Keratinocyte (primary cell): ENCODE data around the gene NRM. TPM values are rescaled to one million over a fixed set of nuclear protein-coding genes. Genes with fewer than 3 reads are reported as not detected.

Experiments
- DNase-seq: peaks from one replicate; pipeline ENCODE4 v3.0.0-alpha.2; 2011; ENCODE audit warnings: low read depth, missing footprints, low spot score
- FAIRE-seq: peaks from 2 replicates; lab custom pipeline; 2011; peaks lifted over from hg19 to GRCh38; lab: Jason Lieb, UNC
- H2AFZ ChIP-seq: 2 replicates; pipeline ENCODE4 v1.6.0; 2012; ENCODE audit warnings: low read length, control low read depth, inconsistent platforms; ENCODE audit not compliant: control insufficient read depth
- H3K27ac ChIP-seq: 2 replicates; pipeline ENCODE4 v1.5.1; 2011; ENCODE audit warnings: low read length; ENCODE audit not compliant: control insufficient read depth, insufficient read depth
- H3K27me3 ChIP-seq: 3 replicates; pipeline ENCODE4 v1.6.0; 2011; ENCODE audit warnings: low read length; ENCODE audit not compliant: control insufficient read depth, insufficient read depth; ENCODE audit errors: extremely low read depth
- H3K36me3 ChIP-seq, 2 experiments: 2 replicates in 1 of 2; 3 replicates in 1 of 2; pipeline ENCODE4 v1.5.1; 2011; ENCODE audit warnings: low read length in 2 of 2, mild to moderate bottlenecking in 1 of 2; ENCODE audit not compliant: control insufficient read depth in 2 of 2, insufficient read depth in 2 of 2; ENCODE audit errors: extremely low read depth in 1 of 2
- H3K4me1 ChIP-seq: 3 replicates; pipeline ENCODE4 v1.5.1; 2011; ENCODE audit warnings: low read length; ENCODE audit not compliant: control insufficient read depth, insufficient read depth; ENCODE audit errors: extremely low read depth
- H3K4me2 ChIP-seq: 3 replicates; pipeline ENCODE4 v1.6.0; 2011; ENCODE audit warnings: low read depth, low read length; ENCODE audit not compliant: control insufficient read depth, insufficient read depth; ENCODE audit errors: extremely low read depth
- H3K4me3 ChIP-seq, 3 experiments: fragments of 200-600 bp in 1 of 3; sonication (generic) in 1 of 3; 2 replicates in 2 of 3; 3 replicates in 1 of 3; pipeline ENCODE4 v1.5.1; 2011 to 2016; ENCODE audit warnings: low read length in 3 of 3, mild to moderate bottlenecking in 3 of 3, control low read depth in 2 of 3, inconsistent platforms in 1 of 3, low read depth in 1 of 3, mixed read lengths in 1 of 3, mixed run types in 1 of 3, moderate library complexity in 1 of 3; ENCODE audit not compliant: control insufficient read depth in 2 of 3, insufficient read depth in 2 of 3; ENCODE audit errors: extremely low read depth in 1 of 3
- H3K79me2 ChIP-seq: 2 replicates; pipeline ENCODE4 v1.6.0; 2012; ENCODE audit warnings: low read length; ENCODE audit not compliant: control insufficient read depth, insufficient read depth
- H3K9ac ChIP-seq: 3 replicates; pipeline ENCODE4 v1.6.0; 2011; ENCODE audit warnings: low read length; ENCODE audit not compliant: control insufficient read depth, insufficient read depth; ENCODE audit errors: extremely low read depth
- H3K9me1 ChIP-seq: 3 replicates; pipeline ENCODE4 v1.6.0; 2011; ENCODE audit warnings: low read length; ENCODE audit not compliant: control insufficient read depth, insufficient read depth; ENCODE audit errors: extremely low read depth
- H3K9me3 ChIP-seq: 2 replicates; pipeline ENCODE4 v1.5.1; 2012; ENCODE audit warnings: low read depth, low read length; ENCODE audit not compliant: control insufficient read depth
- H4K20me1 ChIP-seq: 3 replicates; pipeline ENCODE4 v1.6.0; 2011; ENCODE audit warnings: low read length; ENCODE audit not compliant: control insufficient read depth, insufficient read depth; ENCODE audit errors: extremely low read depth
- EZH2 ChIP-seq: IDR thresholded peaks from one replicate; pipeline ENCODE4 v1.6.1; 2012; ENCODE audit warnings: inconsistent platforms, mild to moderate bottlenecking, low read length, moderate library complexity
- dilution Hi-C: fragments of 300-500 bp; cut with MboI; formaldehyde crosslinking; loops from one replicate; pipeline ENCODE4 v1.7.0; 2020; ENCODE audit warnings: low sequenced_read_pairs; ENCODE audit not compliant: extremely low pct_ligation_motif_present
- polyA plus RNA-seq, 5 experiments: library from polyadenylated mRNA; depleted of rRNA in 3 of 5; stranded (reverse) in 3 of 5; stranded (forward) in 1 of 5; unstranded in 1 of 5; fragments of >200 nt; gene quantifications; 1 replicate in 1 of 5; 2 replicates in 3 of 5; 3 replicates in 1 of 5; pipeline versions ENCODE4 v1.2.1 to v1.2.3, GENCODE V29; 2011 to 2012; ENCODE audit warnings: missing spikeins in 2 of 5, low read depth in 1 of 5, low replicate concordance in 1 of 5
- TF ChIP-seq, protein P1 (sequence below), 3 experiments: IDR thresholded peaks in 1 of 3; conservative IDR thresholded peaks in 1 of 3; optimal IDR thresholded peaks in 1 of 3; 2 replicates in 2 of 3; 3 replicates in 1 of 3; pipeline versions ENCODE3 to v1.5.1; 2011; ENCODE audit warnings: low read length in 3 of 3, mild to moderate bottlenecking in 3 of 3, moderate library complexity in 2 of 3, control low read depth in 1 of 3, inconsistent platforms in 1 of 3; ENCODE audit not compliant: insufficient read depth in 2 of 3; ENCODE audit errors: extremely low read depth in 1 of 3

Gene NRM
- polyA plus RNA-seq, 1 donor (not counting 4 experiments of a cell fraction or from before 2014, with no cell fraction given) = 7.0 TPM

DNA sequence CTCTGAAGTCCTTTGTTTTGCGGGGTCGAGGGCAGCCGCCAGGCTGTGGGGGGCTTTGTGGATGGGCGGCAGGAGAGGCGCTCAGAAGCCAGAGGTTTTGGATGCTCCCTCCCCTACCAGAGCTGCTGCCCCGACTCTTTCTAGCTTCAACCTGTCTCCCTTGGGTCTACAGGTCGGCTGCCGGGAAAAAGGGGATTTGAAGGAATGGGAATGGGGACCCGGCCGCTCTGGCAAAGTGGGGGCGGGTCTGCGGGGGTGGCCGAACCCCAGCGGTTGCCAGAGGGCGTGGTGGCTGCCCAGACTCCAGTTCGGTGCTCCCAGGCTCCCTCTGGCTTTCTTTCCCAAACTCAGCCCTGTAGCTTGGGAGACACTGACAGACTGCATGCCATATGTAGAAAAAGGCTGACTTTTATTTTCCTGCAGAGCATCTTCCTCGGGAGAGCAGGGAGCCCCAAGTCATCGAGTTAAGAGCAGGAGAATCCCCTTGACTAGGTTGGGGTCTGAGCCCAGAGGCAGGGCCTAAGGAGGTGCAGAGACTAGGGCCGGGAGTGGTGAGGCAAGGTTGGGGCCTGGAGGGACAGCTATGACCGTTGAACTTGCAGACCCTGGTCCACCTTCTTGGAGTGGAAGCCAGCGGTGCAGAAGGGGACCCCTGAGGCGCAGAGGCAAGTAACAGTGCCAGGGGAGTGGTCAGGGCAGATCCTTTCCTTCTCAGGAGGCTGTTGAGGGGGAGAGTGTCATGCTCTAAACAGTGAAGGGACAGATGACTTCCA, 2.9 kb downstream of the NRM start:
- H3K4me3 ChIP-seq = peak overlapping the region; percentile 82 to 90 (median 87)
- dilution Hi-C loops = no loop called here
- peaks cover 35% of the 10 kb centered on the region for H3K4me1 ChIP-seq
- no peaks in the 10 kb centered on the region for H3K27me3 ChIP-seq
- H3K4me2 ChIP-seq = peak overlapping the region; percentile 98
- DNase-seq (no peak), FAIRE-seq (no peak)
- H3K36me3 ChIP-seq = peaks cover 7 to 23% of the 10 kb centered on the region in 2 experiments
- no peaks in the 10 kb centered on the region for H3K9me3 ChIP-seq
- H4K20me1 ChIP-seq = no peaks in the 10 kb centered on the region
- H3K9me1 ChIP-seq = no peaks in the 10 kb centered on the region
- peak overlapping the region; percentile 94 for H3K27ac ChIP-seq
- no peak overlapping the region for H2AFZ ChIP-seq
- peaks cover 63% of the 10 kb centered on the region for H3K79me2 ChIP-seq
- H3K9ac ChIP-seq = peak overlapping the region; percentile 97
- no peak for TF ChIP-seq EZH2
- TF ChIP-seq, protein P1, sequence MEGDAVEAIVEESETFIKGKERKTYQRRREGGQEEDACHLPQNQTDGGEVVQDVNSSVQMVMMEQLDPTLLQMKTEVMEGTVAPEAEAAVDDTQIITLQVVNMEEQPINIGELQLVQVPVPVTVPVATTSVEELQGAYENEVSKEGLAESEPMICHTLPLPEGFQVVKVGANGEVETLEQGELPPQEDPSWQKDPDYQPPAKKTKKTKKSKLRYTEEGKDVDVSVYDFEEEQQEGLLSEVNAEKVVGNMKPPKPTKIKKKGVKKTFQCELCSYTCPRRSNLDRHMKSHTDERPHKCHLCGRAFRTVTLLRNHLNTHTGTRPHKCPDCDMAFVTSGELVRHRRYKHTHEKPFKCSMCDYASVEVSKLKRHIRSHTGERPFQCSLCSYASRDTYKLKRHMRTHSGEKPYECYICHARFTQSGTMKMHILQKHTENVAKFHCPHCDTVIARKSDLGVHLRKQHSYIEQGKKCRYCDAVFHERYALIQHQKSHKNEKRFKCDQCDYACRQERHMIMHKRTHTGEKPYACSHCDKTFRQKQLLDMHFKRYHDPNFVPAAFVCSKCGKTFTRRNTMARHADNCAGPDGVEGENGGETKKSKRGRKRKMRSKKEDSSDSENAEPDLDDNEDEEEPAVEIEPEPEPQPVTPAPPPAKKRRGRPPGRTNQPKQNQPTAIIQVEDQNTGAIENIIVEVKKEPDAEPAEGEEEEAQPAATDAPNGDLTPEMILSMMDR (optimal IDR thresholded peaks at IDR 0.05 in 1 of 3, IDR thresholded peaks at IDR 0.05 in 1 of 3, conservative IDR thresholded peaks at IDR 0.05 in 1 of 3; ENCODE audit: extremely low read depth in 1 of 3, insufficient read depth in 2 of 3, low read length in 3 of 3) = peak in 1 of 3 experiments; percentile 30

- Histone ChIP-seq H3K4me1 (peaks cover 41% of the 10 kb centered on the region), H3K27me3 (no peaks in the 10 kb centered on the region), H3K4me3 (peak overlapping the region; percentile 82 to 90 (median 87)), H3K4me2 (peak overlapping the region; percentile 100), H3K79me2 (peaks cover 71% of the 10 kb centered on the region), H3K36me3 (peaks cover 7 to 26% of the 10 kb centered on the region in 2 experiments), H2AFZ (peak overlapping the region; percentile 39), H3K9me1 (no peaks in the 10 kb centered on the region), H4K20me1 (peaks cover 3% of the 10 kb centered on the region), H3K9me3 (no peaks in the 10 kb centered on the region), H3K9ac (peak overlapping the region; percentile 97), H3K27ac (peak overlapping the region; percentile 94)
- peak; percentile 97 for DNase-seq
- TF ChIP-seq EZH2 = no peak
- TF ChIP-seq, protein P1 (optimal IDR thresholded peaks at IDR 0.05 in 1 of 3, IDR thresholded peaks at IDR 0.05 in 1 of 3, conservative IDR thresholded peaks at IDR 0.05 in 1 of 3; ENCODE audit: extremely low read depth in 1 of 3, insufficient read depth in 2 of 3, low read length in 3 of 3) = no peak
- FAIRE-seq = no peak
- dilution Hi-C loops = no loop called here
Measured at GRCh38 chr6:30686908-30687658, 3.7 kb downstream of the NRM start.
